ENCODE results near the gene RNF223. TPM values are rescaled to one million over a fixed set of nuclear protein-coding genes. Genes with fewer than 3 reads are reported as not detected.
A peak's percentile ranks its signal among the peaks of the same experiment; 100 is the strongest.

RNF223 gene
- total and polyA plus RNA-seq, 2 experiments from 2014 or later, result 0.43 to 0.88 TPM

- Histone ChIP-seq H3K27ac (no peak overlapping the region), H3K36me3 (replicated peaks; ENCODE audit: insufficient read depth, low read depth) (no peaks in the 10 kb centered on the region), H3K4me1 (ENCODE audit: insufficient read depth) (peaks cover 13% of the 10 kb centered on the region), H3K4me3 (no peak overlapping the region), H4K20me1 (ENCODE audit: insufficient read depth, poor library complexity, severe bottlenecking) (no peaks in the 10 kb centered on the region), H2AFZ (no peak overlapping the region), H3K9me3 (ENCODE audit: low read depth) (no peaks in the 10 kb centered on the region), H3K4me2 (no peak overlapping the region), H3K9me2 (replicated peaks; ENCODE audit: insufficient read depth) (no peaks in the 10 kb centered on the region), H3K79me2 (no peaks in the 10 kb centered on the region), H3K27me3 (no peaks in the 10 kb centered on the region)
- 93% methylated on average over 26 of the region's 27 CpGs for WGBS (ENCODE audit: low lambda C conversion rate, missing lambda C conversion rate)
- TF ChIP-seq EZH2phosphoT487 (IDR thresholded peaks at IDR 0.05; ENCODE audit: low read depth, severe bottlenecking, unreplicated experiment), result no peak
- TF ChIP-seq CTCF (IDR thresholded peaks at IDR 0.05; ENCODE audit: poor library complexity), result no peak
- TF ChIP-seq EZH2 (IDR thresholded peaks at IDR 0.05; ENCODE audit: borderline replicate concordance), result no peak
- DNase-seq (ENCODE audit: low spot score), result no peak
Measured at GRCh38 chr1:1082239-1082775, 8.2 kb upstream of the RNF223 start.

GRCh38 chr1:1081311-1082238 is 7.5 kb upstream of the RNF223 start:
- no peaks in the 10 kb centered on the region for H4K20me1 ChIP-seq (ENCODE audit: insufficient read depth, poor library complexity, severe bottlenecking)
- H3K4me3 ChIP-seq, result no peak overlapping the region
- DNase-seq (ENCODE audit: low spot score), result peak; percentile 3
- WGBS (ENCODE audit: low lambda C conversion rate, missing lambda C conversion rate), result 92% methylated on average over 39 of the region's 52 CpGs
- H3K27ac ChIP-seq, result no peak overlapping the region
- H3K79me2 ChIP-seq, result no peaks in the 10 kb centered on the region
- TF ChIP-seq EZH2phosphoT487 (IDR thresholded peaks at IDR 0.05; ENCODE audit: low read depth, severe bottlenecking, unreplicated experiment) (no peak), EZH2 (IDR thresholded peaks at IDR 0.05; ENCODE audit: borderline replicate concordance) (no peak), CTCF (IDR thresholded peaks at IDR 0.05; ENCODE audit: poor library complexity) (no peak)
- H3K27me3 ChIP-seq, result no peaks in the 10 kb centered on the region
- H3K36me3 ChIP-seq (replicated peaks; ENCODE audit: insufficient read depth, low read depth), result no peaks in the 10 kb centered on the region
- no peak overlapping the region for H2AFZ ChIP-seq
- H3K9me2 ChIP-seq (replicated peaks; ENCODE audit: insufficient read depth), result no peaks in the 10 kb centered on the region
- no peaks in the 10 kb centered on the region for H3K9me3 ChIP-seq (ENCODE audit: low read depth)
- peaks cover 13% of the 10 kb centered on the region for H3K4me1 ChIP-seq (ENCODE audit: insufficient read depth)
- H3K4me2 ChIP-seq, result no peak overlapping the region

GRCh38 chr1:1080951-1081310 is 6.8 kb upstream of the RNF223 start:
- no peaks in the 10 kb centered on the region for H4K20me1 ChIP-seq (ENCODE audit: insufficient read depth, poor library complexity, severe bottlenecking)
- no peaks in the 10 kb centered on the region for H3K9me2 ChIP-seq (replicated peaks; ENCODE audit: insufficient read depth)
- H3K4me1 ChIP-seq (ENCODE audit: insufficient read depth), result peaks cover 13% of the 10 kb centered on the region
- no peaks in the 10 kb centered on the region for H3K79me2 ChIP-seq
- H3K4me2 ChIP-seq, result no peak overlapping the region
- H3K4me3 ChIP-seq, result no peak overlapping the region
- no peaks in the 10 kb centered on the region for H3K9me3 ChIP-seq (ENCODE audit: low read depth)
- H3K27me3 ChIP-seq, result no peaks in the 10 kb centered on the region
- no peak for TF ChIP-seq CTCF (IDR thresholded peaks at IDR 0.05; ENCODE audit: poor library complexity)
- no peak for TF ChIP-seq EZH2phosphoT487 (IDR thresholded peaks at IDR 0.05; ENCODE audit: low read depth, severe bottlenecking, unreplicated experiment)
- TF ChIP-seq EZH2 (IDR thresholded peaks at IDR 0.05; ENCODE audit: borderline replicate concordance), result no peak
- 47% methylated on average over 7 of the region's 9 CpGs for WGBS (ENCODE audit: low lambda C conversion rate, missing lambda C conversion rate)
- no peak overlapping the region for H2AFZ ChIP-seq
- DNase-seq (ENCODE audit: low spot score), result no peak
- no peaks in the 10 kb centered on the region for H3K36me3 ChIP-seq (replicated peaks; ENCODE audit: insufficient read depth, low read depth)
- no peak overlapping the region for H3K27ac ChIP-seq
